Fibroblast of skin of back (primary cell): ENCODE results near the gene CBX5.

ENCODE experiments used
- DNase-seq: peaks from one replicate; pipeline ENCODE4 v3.0.0-alpha.2; 2013

Gene CBX5

DNA sequence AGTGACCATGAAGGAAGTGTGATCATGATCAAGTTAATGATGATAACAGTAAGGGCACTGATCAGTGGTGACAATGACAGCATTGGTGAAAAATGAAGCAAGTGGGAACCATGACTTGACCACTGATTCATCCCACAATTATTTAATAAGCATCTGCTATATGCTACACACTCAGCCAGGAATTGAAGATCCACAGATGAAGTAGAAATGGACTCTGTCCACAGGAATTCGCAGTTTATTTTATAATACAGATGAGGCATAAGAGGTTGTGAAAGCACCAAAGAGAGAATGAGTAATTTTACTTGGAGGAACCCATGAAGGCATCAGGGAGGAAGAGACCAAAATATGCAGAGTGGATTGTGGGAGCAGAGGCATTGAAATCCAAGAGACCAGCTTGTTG, 57.3 kb downstream of the CBX5 start:
- DNase-seq = peak; percentile 98

DNA sequence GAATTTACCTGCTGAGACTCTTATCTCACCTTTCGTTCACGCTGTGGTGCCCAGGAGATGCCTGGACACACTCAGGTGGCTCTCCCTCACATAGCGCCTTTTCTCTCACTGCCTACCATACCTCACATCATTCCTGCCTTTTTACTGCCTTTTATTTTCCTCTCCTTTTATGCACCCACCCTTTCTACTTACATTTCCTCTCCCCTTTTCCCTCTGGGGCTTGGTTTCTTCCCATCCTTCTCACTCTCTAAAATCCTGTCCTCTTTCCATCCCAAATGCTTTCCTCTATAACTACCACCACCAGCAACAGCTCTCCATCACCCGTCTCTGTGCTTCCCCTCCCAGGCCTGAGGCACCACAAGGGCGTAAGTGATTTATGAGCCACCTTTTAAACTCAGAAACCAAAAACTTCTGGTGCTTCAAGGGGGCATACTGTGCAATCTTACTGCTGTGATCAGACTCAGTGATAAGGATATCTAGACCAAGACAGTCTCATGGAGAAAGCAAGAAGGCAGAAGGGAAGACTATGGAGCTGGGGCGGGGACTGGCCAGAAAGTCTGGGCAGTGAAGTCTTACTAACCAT, 58.4 kb downstream of the CBX5 start:
- DNase-seq = no peak

DNA sequence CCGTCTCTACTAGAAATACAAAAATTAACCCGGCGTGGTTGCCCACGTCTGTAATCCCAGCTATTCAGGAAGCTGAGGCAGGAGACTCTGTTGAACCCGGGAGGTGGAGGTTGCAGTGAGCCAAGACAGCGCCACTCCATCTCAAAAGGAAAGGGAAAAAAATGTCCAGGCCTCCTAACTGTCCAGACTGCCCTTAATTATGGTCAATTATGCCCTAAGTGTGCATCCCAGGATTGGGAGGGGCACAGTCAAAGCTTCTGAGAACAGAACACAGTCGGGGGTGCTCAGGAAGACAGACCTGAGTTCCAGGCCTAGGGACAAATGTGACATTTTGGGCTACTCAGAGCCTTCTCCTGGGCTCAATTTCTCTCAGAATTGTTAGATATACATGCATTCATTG, 59.4 kb downstream of the CBX5 start:
- no peak for DNase-seq

DNA sequence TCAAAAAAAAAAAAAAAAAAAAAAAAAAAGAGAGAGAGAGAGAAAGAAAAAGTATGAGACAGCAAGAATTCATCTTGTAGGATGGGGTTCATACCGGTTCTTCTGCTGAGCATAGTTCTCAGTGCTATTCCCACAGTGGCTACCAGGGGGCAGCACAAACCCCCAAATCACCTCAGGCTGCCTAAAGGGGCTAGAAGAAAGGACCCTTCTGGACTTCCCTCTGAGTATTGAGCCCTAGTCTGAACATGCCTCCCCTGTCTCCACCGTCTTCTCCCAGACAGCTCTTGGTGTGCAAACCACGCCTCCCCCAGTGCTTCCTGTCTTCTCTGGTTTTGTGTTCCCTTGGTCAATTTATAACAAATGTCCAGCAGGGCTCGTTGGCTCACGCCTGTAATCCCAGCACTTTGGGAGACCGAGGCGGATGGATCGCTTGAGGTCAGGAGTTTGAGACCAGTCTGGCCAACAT, 59.8 kb downstream of the CBX5 start:
- DNase-seq = peak; percentile 76

DNA sequence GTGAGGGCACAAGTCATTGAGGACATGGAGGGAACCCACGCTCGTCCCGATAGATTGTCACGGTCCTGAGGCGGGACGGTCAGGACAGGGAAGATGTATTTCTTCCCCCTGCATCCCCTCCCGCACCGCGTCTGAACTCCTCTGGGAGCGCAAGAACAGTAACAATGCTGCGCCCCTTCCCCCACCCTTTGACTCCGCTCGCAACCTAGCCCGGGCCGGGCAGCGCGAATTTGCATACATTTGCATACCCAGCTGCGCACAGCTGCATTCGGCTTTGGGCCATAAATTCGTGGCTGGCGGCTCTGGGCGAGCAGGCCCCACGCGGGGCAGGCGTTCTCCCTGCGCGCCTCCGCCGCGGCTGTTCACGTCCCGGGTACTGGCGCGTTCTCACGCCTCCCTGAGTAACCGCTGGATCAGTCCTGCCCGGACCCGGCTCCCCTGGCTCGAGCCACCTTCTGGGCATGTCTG, 62.1 kb downstream of the CBX5 start:
- DNase-seq = no peak

DNA sequence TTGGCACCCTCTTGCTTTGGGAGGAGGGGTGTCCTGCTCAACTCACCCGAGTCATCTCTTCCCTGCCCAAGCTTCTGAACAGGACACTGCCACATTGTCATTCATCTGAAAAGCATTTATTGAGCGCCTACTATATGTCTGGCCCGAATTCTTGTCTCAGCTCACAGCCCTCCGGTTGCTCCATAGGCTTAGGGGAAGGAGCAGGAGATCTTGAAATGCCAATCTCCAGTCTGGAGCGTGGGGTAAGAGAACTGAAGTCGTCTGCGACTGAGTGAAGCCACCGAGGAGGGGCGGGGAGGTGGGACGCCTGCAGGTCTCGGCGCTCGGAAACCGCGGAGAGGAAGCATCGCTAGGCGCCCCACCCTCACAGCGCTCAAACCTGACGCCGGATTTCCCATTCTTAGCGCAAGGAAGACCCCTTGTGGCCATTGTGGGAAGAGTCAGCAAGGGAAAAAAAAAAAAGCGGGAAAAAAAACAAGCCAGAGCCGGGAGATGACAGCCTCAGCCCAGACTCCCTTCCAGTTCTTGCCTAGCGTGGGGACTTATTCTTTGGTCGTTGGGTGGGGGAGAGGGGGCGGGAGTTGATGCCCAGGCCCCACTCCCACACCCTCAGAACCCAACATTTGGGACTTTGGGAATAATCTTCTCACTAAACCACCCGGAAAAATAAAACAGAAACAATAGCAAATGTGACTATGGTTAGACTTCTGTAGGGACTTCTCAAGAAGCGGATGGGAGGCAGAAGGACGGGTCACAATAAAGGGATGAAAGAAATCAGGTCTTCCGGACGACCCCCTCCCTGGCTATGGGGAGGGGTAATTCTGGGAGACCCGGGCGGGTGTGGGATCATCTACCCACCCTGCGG, 62.9 kb downstream of the CBX5 start:
- peak; percentile 84 for DNase-seq

- no peak for DNase-seq
Measured at GRCh38 chr12:54215989-54216796, 63.7 kb downstream of the CBX5 start.

DNA sequence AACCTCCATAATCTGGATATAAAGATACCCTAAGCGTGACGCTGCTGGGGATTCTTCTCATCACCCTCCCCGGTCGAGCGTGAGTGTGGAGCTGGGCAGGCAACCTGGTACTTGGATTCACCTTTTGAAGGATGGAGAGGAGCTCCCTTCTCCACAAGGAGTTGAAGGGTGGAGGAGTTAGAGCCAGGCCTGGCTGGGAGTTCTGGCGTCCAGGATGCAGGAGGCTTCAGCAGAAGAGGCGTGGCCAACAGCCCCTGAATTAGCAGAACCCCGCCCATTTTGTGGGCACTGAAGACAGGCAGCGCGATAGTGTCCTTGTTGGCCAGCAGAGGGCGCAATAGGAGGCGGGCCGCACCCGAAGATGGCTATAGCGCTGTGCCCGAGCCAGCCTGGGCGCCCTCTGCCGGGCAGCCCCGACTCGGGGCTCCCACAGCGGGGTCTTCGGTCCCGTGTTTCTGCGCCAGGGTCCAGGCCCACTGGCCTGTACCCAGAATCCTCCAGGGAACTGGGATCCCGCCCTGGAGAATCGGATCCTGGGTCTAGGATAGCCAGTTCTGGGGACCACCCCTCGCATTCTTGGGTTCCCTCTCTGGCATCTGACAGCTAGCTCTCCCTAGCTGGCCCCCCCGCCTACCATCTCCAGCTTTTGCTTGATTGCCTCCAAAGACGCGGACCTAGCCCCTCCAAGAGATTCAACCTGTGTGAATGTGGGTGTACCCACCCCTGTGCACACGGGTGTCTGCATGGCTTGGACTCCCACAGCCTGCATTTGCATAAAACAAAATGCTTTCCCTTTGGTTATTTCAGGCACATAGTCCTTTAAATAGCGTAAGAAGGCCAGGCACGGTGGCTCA, 65.1 kb downstream of the CBX5 start:
- peak; percentile 86 for DNase-seq

- no peak for DNase-seq
Measured at GRCh38 chr12:54213079-54213478, 66.8 kb downstream of the CBX5 start.

DNA sequence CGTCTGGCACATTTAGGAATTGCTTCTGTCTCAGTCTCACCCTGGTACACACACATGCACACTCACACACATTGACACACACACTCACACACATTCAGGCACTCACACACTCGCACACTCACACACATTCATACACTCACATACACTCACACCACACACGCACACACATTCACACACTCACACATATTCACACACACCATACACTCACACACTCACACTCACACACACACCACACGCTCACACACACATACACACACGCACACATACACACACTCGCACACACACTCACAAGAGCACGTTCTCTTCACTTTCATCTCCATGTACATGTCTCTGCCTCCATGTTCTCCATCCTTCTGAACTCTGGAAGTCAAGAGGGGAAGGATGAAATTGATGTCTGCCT, 68.0 kb downstream of the CBX5 start:
- no peak for DNase-seq

DNA sequence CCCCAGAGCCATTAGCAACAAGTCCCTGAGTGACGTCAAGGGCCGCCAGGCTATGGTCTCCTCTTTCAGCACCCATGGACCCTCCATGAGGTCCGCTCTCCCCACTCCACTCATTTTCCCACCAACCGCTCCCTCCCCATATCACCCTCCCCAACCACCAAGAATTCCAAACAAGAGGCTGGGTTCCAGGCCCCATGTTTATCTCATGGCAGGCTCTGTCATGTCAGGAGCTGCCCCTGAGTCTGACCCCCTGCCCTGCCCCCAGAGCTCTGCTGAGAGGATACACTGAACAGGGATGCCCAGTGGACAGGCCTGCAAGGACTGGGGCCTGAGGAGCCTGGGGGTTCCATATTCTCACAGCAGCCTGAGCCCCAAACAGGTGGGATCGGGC, 69.5 kb downstream of the CBX5 start:
- DNase-seq = no peak

DNA sequence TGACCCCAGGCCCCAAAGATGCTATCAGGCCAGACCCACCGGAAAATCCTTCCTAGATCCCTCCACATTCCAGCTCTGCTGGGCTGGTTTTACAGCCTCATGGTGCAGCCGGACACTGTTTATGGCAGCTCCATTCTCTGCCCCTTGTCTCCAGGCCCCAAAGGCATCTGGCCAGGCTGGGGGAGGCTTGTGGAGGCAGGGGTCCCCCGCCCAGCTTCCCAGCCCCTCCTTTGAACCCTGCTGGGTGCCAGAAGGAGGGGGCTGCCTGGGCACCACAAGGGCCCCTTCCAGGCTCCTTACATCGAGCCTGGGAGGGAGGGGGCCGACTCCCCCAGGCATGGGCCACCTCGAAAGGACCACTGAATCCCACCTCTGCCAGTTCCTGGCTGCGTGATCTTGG, 71.3 kb downstream of the CBX5 start:
- no peak for DNase-seq

DNA sequence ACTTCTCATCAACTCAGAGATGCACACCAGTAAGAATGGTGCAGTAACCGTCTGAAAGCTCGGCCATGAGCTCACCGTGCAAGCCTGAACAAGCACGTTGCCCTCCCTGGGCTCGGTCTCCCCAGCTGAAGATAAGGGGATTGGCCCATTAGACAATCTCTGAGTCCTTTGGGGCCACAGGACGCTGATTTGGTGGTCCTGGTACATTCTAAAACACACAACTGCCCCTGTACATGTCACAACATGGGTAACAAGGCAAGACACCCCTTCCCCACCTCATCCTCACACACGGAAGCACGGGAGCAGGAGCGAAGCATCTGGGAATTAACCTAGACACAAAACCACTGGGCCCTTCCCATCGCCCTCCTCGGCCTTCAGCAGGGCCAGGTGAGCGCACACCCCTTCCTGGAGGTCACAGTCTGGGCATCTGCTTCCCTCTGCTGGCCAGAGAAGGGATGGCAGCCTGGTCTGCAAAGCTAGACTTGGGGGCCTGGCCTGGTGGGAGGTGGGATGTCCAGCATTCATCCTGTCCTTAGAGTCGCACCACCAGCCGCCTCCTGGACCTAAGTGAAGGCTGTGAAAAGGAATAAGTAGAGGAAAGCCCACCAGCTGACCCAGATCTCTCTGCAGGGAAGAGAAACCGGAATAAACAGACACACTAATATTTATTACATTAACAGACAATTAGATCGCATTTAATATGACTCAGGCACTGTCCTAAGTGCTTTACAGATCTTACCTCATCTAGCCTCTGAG, 72.2 kb downstream of the CBX5 start:
- DNase-seq = peak; percentile 40

DNA sequence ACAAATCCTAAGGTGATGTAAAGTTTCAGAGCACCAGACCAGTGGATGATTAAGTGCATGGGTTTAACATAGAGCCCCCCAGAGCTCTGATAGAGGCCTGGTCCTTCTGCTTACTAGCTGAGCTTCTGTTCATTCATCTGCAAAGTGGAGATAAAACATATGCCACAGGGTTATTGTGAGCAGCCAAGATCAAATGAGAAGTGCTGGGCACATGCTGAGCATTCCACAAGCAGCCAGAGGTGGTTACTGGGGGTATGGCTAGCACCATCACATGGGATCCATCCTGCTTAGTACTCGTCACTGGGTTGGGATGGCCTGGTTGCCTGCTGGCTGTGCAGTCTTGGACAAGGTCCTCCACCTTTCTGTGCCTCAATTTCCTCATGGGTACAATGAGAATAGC, 73.1 kb downstream of the CBX5 start:
- no peak for DNase-seq

DNA sequence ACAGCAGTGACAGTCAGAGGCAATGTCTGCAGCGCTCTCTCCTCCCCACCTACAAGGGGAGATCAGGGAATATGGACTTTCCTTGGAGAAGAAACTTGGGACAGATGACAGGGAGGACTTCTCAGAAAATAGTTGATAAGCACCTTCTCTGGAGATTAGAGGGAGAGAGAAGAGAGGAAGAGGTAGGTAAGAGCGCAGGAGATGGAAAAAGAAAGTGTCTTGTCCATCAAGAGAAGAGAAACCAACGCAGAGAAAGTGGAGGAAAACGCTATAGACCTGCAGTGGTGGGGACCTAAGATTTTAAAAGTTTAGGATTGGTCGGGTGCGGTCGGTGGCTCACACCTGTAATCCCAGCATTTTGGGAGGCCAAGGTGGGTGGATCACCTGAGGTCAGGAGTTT, 75.6 kb downstream of the CBX5 start:
- no peak for DNase-seq

- peak; percentile 63 for DNase-seq
Measured at GRCh38 chr12:54201001-54201794, 78.7 kb downstream of the CBX5 start.

DNA sequence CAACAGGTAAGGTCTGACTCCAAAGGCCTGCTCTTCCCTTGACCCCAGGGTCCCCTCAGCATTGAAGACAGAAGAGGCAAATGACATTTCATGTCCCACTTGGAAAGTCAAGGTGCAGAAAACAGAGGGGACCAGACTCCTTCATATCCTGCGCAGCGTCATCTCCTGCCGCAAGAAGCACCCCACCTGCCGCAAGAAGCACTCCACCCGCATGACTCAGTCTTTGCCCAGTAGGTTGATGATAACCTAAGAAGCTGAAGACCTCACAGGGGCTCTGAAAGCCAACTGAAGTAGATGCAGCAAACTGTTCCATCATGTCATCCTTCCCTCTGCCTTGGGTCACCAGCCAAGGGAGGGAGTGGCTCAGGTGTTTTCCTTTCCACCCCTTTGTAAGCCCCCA, 79.5 kb downstream of the CBX5 start:
- no peak for DNase-seq

GRCh38 chr12:54199917-54200316, 80.0 kb downstream of the CBX5 start:
- DNase-seq = no peak

DNA sequence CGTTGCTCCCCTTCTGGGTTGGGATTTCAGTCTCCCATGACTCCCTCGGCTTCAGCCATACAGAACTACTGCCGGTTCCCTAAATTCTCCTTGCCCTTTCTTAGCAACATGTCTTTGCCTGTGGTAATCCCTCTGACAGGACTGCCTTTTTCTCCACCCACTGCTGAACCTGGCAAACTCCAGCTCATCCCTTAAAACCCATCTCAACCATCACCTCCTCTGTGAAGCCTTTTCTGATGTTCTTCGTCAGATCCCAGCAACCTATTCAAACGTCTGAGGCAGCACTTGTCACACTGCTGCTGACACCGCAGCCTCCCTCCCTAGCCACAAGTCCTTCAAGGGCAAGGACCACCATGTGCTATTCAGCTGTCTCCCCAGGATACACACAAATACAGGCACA, 80.9 kb downstream of the CBX5 start:
- no peak for DNase-seq

- no peak for DNase-seq
Measured at GRCh38 chr12:54197431-54197909, 82.5 kb downstream of the CBX5 start.

GRCh38 chr12:54197010-54197409, 82.9 kb downstream of the CBX5 start:
- no peak for DNase-seq
